Stimulated activated CD8-positive, alpha-beta memory T cell treated with anti-CD3 and anti-CD28 coated beads, Interleukin-7, amount 100 ng/mL, for 48 hours (primary cell): Measurements from ENCODE around the gene HMBS.

Experiments used
- DNase-seq, 2 donors: peaks; one replicate each; pipeline ENCODE4 v3.0.0-alpha.2; 2020; ENCODE audit warnings: low read depth in 1 of 2; ENCODE audit errors: extremely low read depth in 1 of 2

HMBS gene

GRCh38 chr11:119067371-119068222 is 17.1 kb upstream of the HMBS start, which contains the start of gene VPS11:
Gene VPS11 (plus strand): TSS chr11:119067818. CDS start chr11:119067824, 6 bp downstream.
- peak; percentile 96 to 97 for DNase-seq

GRCh38 chr11:119077839-119078238 is 6.8 kb upstream of the HMBS start:
- DNase-seq, result no peak

GRCh38 chr11:119078675-119079420 is 5.8 kb upstream of the HMBS start:
- no peak for DNase-seq

GRCh38 chr11:119081682-119082260 is 2.9 kb upstream of the HMBS start:
- DNase-seq, result no peak

- DNase-seq, result no peak
Observed at GRCh38 chr11:119085437-119085847, 761 bp downstream of the HMBS start.

GRCh38 chr11:119087123-119087522 is 2.4 kb downstream of the HMBS start:
- DNase-seq, result no peak

DNA sequence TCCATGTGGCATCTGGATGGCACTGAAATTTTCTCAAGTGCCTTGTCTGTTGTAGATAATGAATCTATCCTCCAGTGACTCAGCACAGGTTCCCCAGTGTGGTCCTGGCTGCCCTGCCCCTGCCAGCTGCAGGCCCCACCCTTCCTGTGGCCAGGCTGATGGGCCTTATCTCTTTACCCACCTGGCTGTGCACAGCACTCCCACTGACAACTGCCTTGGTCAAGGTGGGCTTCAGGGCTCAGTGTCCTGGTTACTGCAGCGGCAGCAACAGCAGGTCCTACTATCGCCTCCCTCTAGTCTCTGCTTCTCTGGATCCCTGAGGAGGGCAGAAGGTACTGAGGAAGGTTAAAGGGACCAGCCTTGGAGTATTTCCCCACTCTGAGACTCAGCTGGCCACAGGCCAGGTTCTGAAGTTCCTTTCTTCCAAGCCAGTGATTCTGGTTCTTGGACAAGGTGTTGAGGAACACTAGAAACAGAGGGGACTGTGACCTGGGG is 3.1 kb downstream of the HMBS start:
- no peak for DNase-seq

GRCh38 chr11:119088406-119088805 is 3.7 kb downstream of the HMBS start:
- DNase-seq, result no peak

DNA sequence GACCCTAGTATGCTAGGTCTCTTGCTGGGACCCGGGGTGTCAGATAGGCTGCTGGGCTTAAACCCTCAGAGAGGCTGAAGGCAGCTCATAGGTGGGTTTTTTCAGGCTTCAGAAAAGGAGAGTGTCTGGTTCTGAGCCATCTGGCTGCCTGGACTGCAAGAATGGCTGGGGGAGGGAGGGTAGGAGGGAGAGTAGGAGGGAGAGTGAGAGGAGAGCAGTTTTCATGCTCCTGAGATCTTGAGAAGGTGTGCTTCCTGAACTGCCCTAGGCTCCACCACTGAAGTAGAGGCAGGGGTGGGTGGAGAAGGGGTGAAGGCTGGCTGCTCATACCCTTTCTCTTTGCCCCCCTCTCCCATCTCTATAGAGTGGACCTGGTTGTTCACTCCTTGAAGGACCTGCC is 4.6 kb downstream of the HMBS start:
- no peak for DNase-seq

GRCh38 chr11:119091178-119091577 is 6.5 kb downstream of the HMBS start:
- no peak for DNase-seq

- DNase-seq, result no peak
Observed at GRCh38 chr11:119091966-119092879, 7.5 kb downstream of the HMBS start.

GRCh38 chr11:119092880-119093842 is 8.5 kb downstream of the HMBS start:
- DNase-seq, result no peak

GRCh38 chr11:119093942-119094815 is 9.5 kb downstream of the HMBS start:
- no peak for DNase-seq

- no peak for DNase-seq
Observed at GRCh38 chr11:119094816-119095065, 10.1 kb downstream of the HMBS start.

- DNase-seq, result peak; percentile 98 to 99
Observed at GRCh38 chr11:119095066-119095880, 10.6 kb downstream of the HMBS start.

- no peak for DNase-seq
Observed at GRCh38 chr11:119099711-119100110, 15.0 kb downstream of the HMBS start.

DNA sequence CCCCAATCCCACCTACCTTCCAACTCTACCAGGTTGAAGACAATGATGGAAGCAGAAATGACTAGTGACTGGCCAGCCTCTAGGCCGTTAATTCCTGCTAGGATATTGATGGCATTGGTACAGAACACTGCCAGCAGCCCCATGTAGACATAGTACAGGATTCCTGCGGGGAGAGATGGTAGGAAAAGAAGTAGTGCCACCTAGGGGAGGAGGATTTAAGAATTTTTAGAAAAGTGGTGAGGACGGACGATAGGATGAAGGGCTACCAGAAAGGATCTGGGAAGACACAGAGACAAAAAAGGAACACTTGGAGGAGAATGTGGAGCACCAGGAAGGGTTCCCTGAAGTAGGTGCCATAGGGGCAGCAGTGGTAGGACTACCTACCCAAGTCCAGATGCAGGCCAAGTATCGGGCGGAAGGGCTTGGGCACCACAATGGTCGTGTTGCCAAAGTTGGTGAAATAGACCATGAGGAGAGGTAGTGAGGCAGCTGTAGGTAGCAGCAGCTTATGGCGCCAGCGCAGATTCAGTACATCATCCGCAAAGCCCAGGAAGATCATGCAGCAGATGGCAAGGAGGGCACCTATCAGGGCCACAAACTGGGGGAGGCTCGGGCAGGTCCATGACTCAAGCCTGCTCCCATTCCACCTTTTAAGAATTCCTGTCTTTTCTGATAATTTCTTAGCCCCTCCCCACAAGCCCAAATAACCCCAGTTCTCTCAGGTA is 15.7 kb downstream of the HMBS start:
- no peak for DNase-seq
